Measurements from ENCODE around the gene SPTBN1.
A peak's percentile ranks its signal among the peaks of the same experiment; 100 is the strongest.

The SPTBN1 gene

DNA sequence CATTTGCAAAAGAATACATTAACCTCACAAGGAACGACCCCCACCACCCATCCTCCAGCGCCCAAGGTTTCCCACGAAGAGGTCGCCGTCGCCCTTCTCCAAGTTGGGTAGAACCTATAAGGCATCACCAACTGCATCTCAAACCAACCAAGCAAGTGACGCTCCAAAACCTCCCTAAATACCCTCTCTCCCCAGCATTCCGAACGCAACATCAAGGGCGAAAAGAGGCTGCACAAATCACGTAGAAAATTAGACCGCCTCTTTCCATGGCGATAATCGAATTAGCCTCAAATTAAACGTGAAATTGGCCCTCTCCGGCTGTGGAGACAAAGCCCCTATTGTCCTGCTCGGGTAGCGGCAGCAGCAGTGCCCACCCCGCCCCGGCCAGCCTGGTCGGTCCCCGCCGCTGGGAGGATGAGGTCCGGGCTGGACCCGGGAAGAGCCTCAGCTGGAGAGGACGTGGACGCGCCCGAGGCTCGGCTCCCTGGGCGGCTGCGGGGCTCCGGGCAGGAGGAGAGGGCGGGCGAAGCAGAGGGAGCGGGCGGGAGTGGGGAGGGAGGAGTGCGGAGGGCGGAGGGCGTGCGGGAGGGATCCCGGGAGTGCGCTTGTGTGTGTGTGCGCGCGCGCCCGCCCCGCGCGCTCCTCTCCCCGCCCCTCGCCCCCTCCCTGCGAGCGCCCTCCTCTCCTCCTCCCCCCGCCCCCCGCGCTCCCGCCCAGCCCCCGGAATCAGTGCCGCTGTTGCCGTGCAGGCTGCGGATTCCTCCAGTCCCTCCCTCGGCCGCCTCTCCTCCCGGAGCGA lies at the start of gene SPTBN1:
Gene SPTBN1, plus strand, starts transcription at position 765 of the 799 bp plus-strand sequence. CDS start 70,092 bp downstream, outside the sequence.
- peak; percentile 54 to 81 for DNase-seq

DNA sequence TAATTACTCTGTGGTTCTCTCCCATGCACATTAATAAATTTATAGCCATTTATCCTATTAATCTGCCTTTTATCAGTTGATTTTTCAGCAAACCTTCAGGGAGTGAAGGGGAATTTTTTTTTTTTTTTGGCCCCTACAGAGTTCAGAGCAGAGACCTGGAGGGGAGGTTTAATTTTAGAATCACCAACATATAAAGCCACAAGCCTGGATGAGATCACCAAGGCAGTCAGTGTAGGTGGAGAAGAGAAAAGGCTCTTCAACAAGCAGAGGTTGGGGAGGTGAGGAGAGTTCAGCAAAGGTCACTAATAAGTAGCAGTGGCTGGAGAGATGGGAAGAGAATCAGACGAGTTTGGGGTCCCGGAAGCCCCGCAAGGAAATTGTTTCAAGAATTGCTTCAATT lies 48.4 kb upstream of the SPTBN1 start:
- no peak for DNase-seq

DNA sequence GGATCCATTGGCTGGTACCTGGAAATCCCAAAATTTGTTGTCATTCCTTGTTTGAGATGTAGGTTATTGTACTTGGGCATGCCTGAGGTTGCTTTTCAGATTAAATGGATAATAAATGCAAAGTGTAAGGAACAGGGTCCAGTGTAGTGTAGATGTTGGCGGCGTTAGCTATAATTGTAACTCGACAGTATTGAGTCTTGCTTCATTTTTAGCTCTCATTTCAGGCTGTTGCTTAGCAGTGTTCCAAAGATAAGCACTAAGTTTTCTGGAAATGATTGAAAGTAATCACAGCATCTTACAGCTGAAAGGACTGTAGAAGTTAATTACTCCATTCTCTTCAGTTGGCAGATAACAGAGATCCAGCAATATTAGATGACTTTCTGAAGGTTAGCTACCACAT lies 47.8 kb upstream of the SPTBN1 start:
- DNase-seq, result no peak

DNA sequence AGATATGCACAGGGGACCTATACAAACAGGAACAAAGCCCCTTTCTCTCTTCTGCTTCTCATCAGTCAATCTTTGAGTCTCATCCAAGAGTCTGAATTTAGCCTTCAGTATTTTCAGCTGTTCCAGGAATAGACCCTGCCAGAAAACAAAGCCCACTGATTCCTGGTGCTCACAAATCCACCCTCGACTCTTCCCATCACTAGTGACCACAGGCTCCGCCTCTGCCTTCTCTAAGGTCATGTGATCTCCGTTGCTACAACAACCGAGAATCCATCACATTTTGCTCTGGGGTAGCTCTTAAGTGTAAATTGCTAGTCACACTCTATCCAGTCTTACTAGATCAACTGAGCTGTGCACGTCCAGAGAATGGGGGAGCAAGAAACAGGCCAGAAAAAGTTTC lies 46.4 kb upstream of the SPTBN1 start:
- no peak for DNase-seq

DNA sequence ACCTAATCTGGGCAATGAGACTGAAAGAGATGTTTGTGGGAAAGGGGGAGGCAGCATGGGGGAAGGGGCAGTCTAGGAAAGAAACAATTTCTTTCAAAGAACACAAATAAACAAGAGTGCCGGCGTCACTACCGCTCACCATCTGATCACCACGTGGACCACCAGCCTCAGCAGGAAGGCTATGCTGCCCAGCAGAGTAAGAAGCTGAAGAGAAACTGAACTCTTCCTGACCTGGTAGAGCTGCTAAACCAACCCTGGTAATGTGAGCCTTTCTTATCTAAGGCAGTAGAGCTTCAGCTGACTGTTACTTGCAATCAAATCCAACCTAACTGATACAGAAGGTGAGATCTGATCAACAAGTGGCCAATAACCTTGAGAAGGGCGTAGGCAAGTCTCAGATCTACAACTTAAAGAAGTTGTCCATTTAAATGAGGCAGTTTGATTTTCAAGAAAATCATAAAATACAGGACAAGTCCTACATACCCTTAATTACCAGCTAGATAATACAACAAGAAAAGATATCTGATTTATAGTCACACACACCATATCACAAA lies 44.2 kb upstream of the SPTBN1 start:
- no peak for DNase-seq

DNA sequence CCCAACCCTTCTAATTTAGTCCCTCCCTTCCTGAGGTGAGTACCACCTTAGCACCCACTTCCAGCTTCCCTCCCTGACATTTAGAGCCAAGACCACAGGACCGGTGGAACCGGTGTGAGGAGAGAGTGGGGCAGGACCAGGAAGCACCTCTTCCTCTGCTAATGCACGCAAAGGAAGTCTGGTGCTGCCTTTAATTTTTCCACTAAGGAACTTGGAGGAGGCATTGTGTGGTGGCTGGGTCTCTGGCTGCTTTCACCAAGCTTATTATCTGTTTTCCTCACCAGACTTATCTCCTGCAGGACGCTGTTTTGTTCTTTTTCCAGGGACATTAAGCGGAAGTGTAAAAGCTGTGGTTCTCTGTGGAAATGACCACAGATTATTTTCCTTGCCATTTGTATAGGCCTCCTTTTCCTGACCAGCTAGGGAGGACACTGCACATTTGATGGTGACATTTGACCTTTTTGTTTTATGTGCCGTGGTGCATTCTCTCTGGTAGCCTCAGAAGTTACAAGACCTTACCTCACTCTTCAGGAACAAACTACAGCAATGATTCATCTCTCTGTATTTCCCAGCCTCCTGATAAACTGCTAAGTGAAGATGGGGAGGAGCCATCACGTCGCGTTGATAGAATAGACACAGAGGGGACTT lies 39.8 kb upstream of the SPTBN1 start:
- DNase-seq, result no peak

DNA sequence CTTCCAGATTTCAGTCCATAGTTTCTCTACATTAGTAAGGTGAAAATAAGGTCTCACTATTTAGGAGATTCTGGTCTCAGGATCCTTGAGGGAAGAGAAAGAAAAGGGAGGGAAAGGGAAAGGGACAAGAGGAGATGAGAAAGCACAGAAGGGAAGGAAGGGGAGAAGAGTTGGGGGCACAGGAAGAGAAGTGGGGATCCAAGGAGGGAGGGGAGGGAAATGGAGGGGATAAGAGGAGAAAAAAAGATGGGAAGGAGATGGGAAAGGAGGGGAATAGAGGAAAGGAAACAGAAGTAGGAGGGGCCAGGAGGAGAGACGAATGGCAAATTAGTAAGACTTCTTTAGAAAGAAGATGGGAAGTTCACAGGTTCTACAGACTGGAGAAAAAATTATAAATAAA lies 39.2 kb upstream of the SPTBN1 start:
- DNase-seq, result no peak

DNA sequence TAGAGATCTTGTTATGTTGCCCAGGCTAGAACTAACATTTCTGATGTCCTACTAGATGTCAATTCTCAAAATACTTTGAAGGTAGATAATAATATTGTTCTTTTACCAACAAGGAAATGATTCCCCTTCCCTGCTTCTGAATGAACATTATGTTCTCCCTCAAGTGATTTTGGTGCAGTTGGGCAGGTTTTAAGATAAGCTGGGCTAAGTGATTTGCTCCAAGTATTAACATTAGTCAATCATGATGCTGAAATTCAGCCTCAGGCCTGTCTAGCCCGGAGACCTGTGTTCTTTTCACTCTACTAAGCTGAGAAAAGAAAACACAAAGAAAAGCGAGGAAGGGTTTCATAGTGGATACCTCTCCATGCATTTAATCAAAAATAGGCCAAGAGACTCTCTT lies 38.5 kb upstream of the SPTBN1 start:
- no peak for DNase-seq

DNA sequence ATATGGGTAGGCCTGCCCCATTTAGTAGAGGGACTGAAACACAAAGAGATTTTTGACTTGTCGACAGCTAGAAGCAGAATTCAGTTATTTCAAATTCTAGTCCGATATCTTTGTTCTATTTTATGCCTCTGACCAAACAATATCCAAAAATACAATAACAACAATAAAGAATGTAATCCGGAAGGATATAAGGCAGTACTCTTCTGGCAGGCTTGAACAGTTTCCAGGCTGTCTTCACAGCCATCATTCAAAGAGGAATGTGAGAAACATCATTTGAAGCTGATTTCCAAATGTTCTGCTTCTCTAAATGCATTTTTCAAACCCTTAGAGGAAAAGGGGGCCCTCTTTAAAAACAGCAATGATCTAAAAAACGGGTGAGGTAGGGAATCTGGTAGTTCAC lies 36.7 kb upstream of the SPTBN1 start:
- DNase-seq, result no peak

DNA sequence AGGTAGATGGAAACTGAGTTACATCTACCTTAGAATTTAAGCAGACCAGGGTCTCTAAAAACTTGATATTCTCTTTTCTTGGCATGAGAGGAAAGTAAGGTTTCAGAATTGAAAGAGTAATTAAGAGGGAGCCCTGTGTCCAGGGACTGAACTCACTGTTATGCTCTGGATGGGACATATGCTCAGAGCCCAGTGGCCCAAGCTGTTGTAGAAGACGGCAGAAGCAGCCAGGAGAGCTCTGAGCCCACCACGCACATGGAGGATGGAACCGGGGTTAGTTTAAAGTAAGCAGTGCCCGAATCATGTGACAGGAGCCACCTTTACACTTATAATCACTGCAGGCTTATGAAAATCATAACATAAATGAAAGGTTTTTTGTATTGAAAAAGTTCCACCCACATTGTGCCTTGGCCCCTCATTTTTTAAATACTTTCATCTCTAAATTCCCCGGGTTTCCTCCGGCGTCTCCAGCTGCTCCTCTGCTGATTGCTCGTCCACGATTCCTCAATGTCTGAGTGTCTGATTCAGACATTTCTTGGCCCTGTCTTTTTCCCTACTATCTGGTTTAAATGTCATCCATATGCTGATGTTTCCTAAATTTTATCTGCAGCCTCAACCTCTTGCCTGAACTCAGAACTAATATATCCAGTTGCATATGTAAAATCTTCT lies 36.1 kb upstream of the SPTBN1 start:
- DNase-seq, result no peak

DNA sequence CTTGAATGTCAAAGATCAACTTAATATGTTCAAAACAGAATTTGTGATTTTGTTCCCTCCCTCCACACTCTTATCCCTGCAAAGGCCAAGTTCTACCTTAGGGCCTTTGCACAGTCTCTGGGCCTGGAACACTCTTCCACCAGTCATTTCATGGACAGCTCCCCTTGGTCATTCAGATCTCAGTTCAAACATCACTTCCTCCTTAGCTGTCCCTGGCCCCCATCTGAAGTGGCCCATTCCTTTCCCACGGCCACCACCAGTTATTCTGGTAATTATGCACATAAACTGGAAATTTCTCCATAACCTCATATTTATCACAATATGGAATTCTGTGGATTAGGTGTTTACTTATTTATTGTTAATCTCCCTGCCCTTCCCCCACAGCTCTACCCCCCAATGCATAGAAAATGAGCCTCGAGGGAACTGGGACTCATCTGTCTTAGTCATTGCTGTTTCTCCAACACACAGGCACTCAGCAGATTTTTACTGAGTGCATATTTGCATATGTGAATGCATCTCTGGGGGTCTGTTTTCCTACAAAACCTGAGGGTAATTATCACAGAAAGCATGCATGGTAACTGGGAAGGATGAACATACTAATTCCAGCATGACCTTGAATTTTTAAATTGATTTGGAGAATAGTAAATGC lies 35.5 kb upstream of the SPTBN1 start:
- no peak for DNase-seq

DNA sequence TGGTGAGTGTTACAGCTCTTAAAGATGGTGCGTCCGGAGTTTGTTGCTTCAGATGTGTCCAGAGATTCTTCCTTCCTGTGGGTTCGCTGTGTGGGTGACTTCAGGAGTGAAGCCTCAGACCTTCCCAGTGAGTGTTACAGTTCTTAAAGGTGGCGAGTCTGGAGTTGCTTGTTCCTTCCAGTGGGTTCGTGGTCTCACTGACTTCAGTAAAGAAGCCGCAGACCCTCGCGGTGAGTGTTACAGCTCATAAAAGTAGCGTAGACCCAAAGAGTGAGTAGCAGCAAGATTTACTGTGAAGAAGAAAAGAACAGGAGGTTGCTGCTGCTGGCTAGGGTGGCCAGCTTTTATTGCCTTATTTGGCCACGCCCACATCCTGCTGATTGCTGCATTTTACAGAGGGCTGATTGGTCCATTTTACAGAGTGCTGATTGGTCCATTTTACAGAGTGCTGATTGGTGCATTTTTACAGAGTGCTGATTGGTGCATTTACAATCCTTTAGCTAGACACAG lies 34.0 kb upstream of the SPTBN1 start:
- DNase-seq, result no peak

DNA sequence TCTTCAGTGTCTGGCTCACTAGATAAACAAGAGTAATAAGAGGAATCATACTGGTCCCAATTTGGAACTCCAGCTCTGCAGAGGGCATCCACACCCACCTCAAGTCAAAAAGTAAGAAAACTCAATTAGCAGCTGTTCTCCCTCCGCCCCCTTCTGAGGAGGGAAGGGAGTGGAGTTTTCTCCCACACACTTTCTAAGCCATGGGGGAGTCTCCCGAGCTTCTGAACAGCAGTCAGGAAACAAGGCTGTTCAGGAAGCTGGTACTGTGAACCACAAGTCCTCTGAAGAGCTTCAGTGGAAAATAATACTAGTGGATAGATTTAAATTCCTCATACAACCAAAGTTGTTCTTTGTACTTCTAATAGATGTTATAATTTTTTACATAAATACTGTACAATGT lies 32.9 kb upstream of the SPTBN1 start:
- no peak for DNase-seq

DNA sequence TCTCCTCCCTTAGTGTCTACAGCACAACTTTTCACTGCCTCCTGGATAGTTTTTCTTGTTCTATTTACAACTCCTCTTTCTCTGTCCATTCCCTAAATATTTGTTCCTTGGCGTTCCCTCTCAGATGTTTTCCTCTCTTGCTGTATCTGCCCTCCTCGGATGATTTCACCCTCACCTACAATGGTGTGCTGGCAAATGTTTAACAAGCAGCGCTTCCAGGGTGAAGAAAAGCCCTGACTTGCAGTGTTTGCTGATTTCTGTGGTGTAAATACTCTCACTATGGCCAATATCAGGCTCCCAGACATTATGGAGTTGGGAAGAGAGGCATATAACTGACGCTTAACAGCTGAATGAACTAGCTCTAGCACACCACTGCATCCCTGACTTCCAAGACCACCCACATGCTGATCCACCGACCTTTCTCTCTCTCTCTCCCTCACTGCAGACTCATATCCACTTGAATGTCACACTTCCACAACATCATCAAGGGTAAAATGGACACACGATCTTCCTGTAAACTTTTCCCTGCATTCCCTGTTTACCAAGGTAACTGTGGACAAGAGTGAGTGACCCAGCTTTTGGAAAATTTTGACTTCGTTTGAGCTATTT lies 31.5 kb upstream of the SPTBN1 start:
- no peak for DNase-seq

DNA sequence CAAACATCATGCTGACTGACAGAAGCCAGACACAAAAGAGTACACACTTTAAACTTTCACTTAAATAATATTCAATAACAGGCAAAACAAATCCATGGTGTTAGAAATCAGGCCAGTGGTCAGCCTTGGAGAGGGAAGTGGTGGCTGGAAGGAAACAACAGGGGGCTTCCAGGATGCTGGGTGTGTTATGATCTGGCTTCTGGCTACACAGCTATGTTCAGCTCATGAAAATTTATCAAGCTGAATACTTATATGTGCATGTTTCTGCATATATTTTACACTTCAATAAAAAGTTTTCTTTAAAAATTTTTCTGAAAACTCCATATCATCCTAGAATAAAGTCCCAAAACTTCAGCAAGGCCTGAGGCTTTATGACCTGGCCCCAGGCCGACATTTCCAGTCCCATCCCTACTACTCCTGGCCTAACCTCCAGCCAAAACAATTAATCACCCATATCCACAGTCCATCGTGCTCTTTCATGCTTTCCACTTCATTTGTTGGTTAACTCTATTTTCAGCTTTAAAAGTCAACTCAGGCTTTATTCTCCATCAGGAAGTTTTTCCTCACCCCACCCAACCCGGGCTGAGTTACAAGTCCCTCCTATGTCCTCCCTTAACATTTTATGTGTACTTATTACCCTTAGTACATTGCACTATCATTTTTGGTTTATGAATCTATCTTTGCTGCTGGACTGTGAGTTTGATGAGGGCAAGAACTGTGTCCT lies 27.9 kb upstream of the SPTBN1 start:
- DNase-seq, result no peak

DNA sequence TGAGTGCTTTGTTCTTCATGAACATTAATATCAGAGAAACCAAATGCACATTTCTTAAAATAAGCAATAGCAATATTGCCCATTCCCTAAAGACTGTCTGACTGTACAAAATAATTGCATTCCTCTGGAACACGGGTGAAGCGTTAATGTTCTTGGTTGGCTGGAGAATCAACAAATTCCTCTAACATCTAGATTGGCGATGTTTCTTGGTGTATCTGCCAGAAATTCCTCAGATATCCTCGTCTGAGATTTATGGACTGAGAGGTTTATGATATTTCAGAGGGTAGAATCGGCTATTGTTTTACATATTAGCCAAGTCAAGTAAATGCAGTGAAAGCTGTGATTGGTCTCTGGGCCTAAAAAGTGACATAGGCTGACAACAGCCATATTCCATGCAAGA lies 27.1 kb upstream of the SPTBN1 start:
- DNase-seq, result peak in 1 of 2 experiments; percentile 15

DNA sequence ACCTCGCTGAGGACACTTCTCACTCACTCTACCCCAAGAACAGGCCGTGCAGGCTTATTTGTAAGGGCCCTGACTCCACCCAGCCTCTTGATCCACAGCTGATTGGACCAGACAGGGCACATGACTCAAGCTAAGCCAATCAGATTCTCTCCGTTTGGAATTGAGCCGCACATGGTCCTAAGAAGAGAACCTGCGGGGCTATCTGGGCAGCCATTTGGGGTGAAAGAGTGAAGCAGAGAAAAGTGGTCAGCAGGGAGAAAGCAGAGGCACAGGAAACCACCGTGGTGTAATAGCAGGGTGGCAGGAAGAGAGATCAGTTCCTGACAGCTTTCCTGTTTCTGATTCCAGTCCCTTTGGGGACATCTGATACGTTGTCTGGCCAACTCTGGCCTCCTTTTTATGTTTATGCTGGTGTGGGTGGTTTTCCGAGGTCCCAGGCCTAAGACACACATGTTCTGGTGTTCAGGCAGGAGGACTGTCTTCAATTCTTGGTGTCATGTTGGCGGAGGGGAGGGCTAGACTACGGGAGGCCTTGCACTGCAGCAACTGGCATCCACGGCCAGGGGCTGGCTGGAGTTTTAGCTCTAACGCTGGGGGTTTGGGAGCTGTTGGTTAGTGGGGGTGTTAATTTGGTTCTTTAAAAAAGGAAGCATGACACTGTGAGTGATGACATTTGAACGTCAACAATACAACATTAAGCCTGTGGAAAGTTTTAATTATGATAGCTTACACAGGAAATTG lies 26.1 kb upstream of the SPTBN1 start:
- DNase-seq, result no peak

DNA sequence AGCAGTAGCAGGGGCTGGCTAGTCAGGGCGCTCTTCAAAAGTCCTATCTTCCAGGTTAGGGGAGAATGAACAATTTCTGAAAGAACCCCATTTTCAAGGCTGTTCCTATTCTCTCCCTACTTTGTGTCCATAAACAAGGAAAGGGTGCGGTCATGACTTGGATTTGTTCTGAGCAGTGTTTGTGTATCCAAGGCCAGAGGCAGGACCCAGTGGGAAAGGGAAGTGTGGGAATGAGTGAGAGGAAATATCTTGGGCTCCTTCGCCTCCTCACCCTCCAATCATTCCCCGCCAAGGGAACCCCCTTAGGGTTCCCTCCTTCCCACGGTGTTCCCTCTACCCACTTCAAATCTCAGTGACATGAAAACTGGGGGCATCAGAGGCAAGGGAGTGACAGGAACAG lies 25.5 kb upstream of the SPTBN1 start:
- no peak for DNase-seq

DNA sequence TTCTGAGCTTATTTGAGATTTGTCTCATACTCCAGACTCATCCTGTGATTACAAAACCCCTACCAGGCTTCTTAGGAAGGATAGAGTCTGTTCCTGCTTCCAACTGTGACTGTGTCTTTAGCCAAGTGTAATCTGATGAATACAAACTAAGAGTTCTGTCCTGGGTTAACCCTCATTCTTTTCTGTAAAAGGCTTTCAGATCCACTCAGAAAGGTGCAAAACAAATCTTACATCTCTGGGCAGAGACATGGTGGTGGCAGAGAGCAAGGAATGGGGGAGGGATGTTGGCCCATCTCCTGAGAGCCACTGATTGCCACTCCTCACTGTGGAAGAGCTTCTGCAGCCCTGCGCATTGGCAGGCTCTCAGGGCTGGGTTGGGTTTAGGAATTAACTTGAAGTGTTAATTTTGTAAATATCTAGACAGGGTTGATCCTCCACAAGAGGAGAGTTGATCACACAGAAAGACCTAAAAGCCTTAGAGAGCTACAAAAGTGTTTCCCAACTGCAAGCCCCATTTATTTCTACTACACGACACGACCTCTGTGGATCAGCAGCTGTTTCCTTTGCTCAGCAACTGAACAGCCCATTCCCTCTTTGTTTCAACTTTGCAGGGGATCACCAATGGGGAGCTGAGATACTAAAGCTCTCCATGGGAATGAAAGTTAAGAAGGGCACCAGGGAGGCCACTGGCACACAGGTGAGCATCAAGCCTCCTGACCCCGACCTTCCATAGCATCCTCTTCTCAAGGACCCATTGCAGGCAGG lies 23.7 kb upstream of the SPTBN1 start:
- no peak for DNase-seq

DNA sequence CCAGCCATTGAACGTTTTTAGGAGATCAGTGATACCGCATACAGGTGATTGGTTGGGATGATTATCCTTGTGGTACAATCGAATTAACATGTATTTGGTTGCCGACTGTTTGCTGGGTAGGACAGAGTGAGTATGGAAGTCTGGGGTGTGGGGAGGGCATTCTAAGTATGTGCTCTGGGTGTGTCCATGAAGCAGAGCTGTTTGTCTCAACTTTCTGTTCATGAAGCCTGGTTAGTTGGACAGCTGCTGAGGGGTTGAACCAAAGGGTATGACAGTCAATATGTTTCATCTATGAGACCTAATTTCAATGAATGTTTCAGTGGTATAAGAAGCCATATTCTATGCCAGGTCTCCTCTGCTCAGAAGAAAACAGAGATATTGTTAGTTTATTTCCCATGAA lies 21.9 kb upstream of the SPTBN1 start:
- no peak for DNase-seq
